Urothelium cell line (cell line): Measurements from ENCODE around the gene C20orf96.
"Not testable (repeated sequence)": the region's sequence is repeated elsewhere in the genome, so short reads cannot be mapped to it uniquely, and the experiment has no call there.

ENCODE experiments used
- DNase-seq: peaks from one replicate; pipeline ENCODE4 v3.0.0; 2011; ENCODE audit warnings: low spot score, mixed read lengths
- FAIRE-seq: peaks from 2 replicates; lab custom pipeline; 2011; peaks lifted over from hg19 to GRCh38; lab: Jason Lieb, UNC

The C20orf96 gene

GRCh38 chr20:286508-286907 is 4.0 kb downstream of the C20orf96 start:
- FAIRE-seq (no peak), DNase-seq (no peak)

DNA sequence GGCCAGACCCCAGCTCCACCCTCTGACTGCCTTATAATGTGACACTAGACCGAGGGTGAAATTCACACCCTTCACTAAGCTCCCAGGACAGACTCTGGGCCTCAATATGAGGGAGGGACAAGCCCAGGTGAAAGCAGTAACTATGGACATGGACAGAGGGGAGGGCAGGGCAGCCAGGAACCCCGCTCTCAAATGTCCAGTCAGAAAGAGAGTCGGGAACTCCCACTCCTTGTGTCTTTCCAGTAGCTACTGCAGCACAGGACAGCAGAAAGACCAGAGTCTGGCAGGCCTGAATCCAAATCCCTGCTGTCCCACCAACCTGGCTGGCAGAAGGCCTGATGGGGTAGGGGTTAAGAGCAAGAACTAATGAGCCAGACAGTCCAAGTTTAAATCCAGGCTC is 6.4 kb downstream of the C20orf96 start:
- DNase-seq (no peak), FAIRE-seq (no peak)

DNA sequence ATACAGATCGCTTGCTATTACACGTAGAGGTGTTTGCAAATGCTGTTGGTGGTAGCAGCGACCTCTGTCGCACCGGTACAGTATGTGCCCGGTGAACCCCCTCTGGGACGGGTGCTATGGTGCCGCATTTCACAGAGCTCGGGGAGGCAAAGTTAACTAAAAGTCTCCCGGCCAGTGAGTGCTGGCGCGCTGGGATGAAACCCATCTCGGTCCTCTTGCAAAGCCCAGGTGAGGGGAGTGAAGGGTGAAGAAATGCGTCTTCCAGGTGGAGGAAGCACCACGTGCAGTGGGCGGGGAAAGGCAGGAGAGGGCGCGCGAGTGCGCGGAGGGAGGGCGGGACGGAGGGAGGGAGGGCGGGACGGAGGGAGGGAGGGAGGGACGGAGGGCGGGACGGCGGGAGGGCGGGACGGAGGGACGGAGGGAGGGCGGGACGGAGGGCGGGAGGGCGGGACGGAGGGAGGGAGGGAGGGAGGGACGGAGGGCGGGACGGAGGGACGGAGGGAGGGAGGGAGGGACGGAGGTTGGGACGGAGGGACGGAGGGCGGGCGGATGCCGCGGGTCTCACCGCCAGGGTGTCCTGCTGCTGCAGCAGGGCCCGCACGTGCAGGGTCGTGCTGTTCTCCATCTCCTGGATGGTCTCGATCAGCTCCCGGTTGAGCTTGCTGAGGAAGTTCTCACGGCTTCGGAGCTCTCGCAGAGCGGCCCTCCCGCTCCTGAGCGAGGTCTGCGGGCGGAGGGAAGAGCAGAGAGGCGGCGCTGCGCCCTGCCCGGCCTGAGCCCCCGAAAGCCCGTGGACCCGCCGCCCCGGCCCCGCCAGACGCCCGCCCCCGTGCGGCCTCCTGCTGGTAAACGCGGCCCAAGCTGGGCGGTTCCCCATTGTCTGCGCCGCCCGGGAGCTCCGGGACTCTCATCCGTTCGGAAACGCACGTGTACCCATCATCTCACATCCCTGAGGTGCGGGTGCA is 11.7 kb downstream of the C20orf96 start:
- FAIRE-seq (no peak), DNase-seq (no peak)

DNA sequence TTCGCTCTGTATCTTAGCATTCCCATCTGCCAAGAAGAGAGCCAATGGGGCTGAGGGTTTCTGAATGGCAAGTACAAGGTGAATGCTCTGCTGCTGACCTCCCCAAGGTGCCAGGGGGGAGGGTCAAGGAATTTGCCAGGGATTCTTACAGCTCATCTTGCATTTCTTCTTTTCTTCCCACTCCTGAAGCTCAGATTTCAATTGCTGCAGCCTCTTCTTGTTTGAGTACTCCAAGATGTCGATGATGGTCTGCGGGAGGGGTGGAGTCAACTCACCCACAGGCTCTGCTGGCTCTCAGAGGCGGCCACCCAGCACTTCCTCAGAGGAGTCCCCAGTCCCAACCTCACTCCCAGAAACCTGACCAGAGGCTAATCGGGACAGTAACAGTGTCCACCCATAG is 12.4 kb downstream of the C20orf96 start:
- FAIRE-seq, result no peak
- no peak for DNase-seq

- no peak for DNase-seq
- FAIRE-seq, result no peak
These were observed 13.1 kb downstream of the C20orf96 start for GRCh38 chr20:277496-277781.

DNA sequence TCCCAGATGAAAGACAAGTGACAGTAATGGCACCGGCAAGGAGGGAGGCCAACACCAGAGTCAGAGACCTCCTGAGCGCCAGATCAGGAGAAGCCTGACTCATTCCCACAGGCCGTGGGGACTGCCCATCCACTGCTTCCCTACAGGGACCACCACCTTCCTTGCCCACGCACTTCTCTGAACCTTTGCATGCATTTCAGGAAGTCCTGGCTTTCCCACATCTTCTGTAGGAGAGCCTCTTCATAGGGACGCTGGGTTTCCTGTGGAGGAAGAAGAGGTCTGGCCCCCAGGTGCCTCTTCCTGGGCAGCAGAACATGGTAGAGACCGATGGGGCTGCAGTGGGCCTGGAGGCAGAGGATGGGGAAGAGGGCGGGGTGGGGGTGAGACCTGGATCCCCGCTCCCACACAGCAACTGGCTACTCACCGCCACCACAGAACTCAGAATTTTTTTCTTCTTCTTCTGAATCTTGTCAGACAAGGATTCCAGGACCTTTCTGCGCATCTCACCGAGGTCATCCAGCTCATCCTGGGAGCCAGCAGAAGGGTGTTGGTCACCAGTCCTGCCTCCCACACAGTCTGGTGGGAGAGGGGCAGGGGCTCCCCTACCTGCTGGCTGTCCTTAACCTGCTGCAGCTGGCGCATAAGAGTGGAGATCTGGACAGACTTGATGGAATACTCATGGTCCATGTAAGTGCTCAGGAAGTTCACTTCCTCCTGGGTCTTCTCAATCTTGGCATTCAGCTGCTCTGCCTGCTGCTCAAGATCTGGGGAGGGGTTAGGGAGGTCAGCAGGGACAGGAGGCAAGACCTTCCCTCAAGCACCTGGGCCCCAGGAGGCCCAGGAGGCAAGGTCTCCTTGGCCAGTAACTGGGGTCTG is 13.7 kb downstream of the C20orf96 start:
- FAIRE-seq (no peak), DNase-seq (no peak)

- DNase-seq, result no peak
- no peak for FAIRE-seq
These were observed 14.8 kb downstream of the C20orf96 start for GRCh38 chr20:275791-276190.

DNA sequence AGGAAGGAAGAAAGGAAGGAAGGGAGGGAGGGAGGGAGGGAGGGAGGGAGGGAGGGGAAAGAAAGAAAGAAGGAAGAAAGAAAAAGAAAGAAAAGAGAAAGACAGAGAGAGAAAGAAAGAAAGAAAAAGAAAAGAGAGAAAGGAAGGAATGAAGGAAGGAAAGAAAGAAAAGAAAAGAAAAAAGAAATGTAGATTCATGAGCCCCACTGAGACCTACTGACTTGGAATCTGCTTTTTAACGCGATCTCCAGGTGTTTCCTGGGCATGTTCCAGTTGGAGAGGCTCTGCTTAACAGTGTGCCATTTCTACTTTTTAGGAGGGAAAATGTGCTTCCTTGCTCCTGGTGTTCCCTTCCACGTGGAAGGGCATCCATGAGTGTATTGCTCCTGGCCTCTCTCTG is 16.7 kb downstream of the C20orf96 start:
- DNase-seq (no peak), FAIRE-seq (no peak)

DNA sequence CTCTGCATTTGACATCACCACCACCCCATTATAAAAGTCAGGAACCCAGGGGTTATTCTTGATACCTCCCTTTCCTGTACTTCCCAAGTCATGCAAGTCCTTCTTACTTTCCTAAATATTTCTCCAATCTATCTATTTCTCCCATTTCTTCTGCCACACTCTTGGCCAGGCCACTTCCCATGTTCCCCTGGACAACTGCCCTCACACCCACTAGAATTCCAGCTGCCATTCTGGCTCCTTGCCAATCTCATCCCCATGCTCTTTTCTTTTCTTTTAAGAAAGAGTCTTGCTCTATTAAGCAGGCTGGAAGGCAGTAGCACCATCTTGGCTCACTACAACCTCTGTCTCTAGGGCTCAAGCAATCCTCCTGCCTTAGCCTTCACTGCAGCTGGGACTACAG is 17.8 kb downstream of the C20orf96 start:
- FAIRE-seq (no peak), DNase-seq (no peak)

DNA sequence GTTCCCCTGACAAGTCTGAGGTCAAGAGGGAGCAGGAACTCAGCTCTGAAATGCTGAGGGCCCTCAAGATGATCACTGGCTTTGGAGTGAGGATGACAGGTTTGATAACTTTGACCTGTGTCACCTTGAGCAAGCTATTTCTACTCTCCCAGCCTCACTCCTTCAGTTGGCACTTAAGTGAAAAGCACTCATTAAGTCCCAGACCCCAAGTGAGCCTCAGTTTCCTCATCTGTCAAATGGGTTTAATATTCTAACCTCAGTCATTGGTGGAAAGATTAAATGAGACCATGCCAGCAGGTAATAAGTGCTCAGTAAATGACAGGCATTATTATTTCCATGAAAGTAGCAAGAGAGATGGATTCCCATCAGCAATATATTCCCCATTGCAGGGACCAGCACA is 19.0 kb downstream of the C20orf96 start:
- DNase-seq, result no peak
- no peak for FAIRE-seq

DNA sequence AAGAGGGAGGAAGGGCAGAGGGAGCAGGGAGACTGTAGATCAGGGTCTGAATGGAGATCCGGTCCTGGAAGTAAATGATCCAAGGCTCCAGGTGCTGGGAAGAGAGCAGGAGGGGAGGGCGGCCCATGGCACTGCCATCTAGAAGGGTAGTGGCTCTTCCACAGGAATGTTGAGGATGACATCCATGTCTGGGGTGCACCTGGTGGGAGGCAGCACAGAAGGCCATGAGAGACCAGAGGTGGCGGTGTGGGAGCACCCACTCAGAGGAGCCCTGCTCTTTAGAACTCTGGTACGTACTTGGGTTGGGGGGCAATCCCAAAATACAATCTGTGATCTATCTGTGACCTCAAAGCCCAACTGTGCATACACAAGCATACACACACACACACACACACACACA is 19.5 kb downstream of the C20orf96 start:
- DNase-seq, result no peak
- FAIRE-seq, result no peak

DNA sequence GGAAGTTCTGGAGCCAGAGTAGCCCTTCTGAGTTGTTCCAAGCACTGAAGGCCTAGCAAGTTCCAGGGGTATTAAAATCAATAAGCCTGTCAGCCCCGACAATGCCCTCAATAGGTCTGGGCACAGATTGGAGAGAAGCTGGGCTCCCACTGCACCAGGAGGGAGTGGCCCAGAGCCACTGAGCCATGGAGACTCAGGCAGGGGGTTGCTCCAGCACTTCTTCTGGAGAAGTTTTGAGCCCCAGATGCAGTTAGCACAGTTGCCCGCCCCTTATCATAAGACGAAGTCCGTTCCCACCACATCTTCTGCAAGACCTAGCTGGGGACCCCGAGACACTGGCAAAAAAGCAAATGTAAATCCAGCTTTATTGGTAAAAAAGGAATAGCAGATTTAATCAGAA is 20.0 kb downstream of the C20orf96 start:
- DNase-seq (no peak), FAIRE-seq (no peak)

DNA sequence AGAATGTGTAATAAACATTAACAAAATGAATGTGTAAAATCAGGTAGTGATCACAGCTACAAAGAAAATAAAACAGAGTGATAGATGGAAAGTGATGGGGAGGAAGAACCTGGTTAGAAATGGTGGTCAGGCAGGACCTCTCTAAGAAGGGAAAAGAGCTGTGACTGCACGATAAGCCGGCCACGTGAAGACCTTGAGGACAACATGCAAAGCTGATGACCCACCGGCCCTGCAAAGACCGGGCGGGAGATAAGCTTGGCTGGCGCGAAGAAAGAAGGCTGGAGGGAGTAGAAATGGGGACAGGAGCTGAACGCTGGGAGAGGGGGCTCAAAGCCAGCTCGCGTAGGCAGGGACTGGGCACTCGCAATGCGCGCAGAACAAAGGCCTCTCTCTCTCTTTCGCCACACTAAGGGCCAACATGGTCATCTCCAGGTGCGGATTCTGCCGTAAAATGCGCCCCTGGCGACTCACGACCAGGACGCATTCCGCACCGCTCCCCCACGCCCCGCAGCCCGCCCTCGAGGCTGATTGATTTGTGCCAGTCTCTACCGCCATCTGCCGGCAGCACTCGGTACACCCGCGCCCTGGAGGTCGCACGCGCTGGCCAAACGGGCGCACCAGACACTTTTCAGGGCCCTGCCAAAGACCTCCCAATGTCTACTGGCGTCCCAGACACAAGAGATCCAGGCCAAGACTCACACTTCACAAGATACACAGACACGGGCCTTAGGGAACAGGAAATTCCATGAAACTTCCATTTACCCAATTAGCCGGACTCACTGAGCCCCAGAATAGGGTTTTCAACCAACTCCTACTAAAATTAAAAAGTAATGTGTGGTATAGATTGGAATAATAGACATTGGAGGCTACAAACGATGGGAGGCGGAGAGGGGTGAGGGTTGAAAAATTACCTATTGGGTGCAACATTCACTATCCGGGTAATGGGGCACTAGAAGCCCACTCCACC is 23.7 kb downstream of the C20orf96 start:
- peak; percentile 91 for DNase-seq
- FAIRE-seq, result peak; percentile 97

- no peak for DNase-seq
- FAIRE-seq, result no peak
These were observed 26.8 kb downstream of the C20orf96 start for GRCh38 chr20:263701-264100.

DNA sequence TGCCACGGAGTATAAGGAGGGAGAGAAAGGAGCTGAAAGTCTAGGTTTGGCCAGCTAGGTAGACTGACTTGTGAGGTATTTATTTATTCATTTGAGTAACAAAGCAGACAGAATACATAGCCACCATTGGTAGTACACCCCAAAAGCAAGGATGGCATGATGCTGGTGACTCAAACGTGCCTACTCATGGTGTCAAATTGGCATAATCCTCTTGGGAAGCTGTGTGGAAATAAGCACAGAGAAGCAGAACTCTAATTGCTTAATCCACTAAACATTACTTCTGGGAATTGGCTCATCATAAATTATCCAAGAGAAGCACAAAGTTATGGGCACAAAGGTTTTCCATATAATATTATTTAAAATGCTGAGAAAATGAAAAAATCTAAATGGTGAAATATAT is 30.6 kb downstream of the C20orf96 start:
- DNase-seq, result no peak
- FAIRE-seq, result no peak

DNA sequence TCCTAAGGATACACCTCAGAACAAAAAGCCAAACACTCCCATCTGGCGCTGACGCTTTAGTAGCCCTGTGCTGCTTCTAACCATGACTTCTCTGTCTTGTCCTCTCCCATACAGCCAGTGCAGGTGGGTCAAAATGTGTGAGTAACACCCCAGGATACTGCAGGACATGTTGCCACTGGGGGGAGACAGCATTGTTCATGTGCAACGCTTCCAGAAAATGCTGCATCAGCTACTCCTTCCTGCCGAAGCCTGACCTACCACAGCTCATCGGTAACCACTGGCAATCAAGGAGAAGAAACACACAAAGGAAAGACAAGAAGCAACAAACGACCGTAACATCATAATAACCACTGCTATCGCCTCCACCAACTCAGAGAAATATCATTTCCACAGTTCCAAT is 31.6 kb downstream of the C20orf96 start:
- no peak for FAIRE-seq
- DNase-seq, result no peak

- FAIRE-seq (no peak), DNase-seq (no peak)
These were observed 32.2 kb downstream of the C20orf96 start for GRCh38 chr20:258269-258858.

DNA sequence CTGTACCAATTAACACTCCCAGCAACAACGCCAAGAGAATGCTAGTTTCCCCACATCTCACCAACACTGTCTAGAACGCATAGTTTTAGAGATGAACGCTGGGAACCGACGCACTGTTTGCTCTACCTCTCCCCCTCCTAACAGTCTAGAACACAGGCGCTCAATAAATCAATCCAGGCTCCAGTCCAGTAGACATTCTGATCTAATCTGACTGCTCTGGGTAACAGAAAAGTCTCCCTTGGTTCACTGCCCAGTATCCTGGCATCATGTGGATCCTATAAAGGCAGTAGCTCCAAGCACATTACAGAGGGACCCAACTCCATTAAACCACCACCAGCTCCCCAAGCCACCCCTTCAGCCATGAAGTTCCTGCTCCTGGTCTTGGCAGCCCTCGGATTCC is 33.1 kb downstream of the C20orf96 start, which contains the start of gene DEFB132:
DEFB132 (plus strand) TSS at position 306 of the 400 bp plus-strand sequence; CDS start at position 361, 55 bp downstream.
- no peak for FAIRE-seq

GRCh38 chr20:253447-253846 is 37.1 kb downstream of the C20orf96 start:
- not testable (repeated sequence) for FAIRE-seq, DNase-seq

More for the DNA sequence above, 33.1 kb downstream of the C20orf96 start, which contains the start of gene DEFB132:
- no peak for DNase-seq

DNA sequence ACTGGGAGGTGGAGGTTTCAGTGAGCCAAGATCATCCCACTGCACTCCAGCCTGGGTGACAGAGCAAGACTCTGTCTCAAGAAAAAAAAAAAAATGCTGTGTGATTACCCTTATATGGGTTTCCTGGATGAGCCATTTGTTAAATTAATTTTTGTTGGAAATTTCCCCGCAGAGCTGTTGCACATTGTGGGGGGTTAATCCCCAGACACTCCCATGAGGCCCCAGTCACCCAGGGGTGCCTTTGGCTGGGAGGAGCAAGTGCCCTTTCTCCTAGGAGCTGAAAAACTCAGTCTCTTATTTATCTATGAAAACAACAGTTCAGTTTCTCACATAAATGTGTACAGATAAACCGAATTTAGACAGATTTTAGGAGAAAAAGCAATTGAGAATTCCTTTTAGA is 37.7 kb downstream of the C20orf96 start:
- FAIRE-seq (no peak), DNase-seq (no peak)
